CD4-positive, CD25-positive, alpha-beta regulatory T cell (primary cell): ENCODE results near the gene NIBAN1. TPM values are rescaled to one million over a fixed set of nuclear protein-coding genes. Genes with fewer than 3 reads are reported as not detected.
"Not testable (repeated sequence)": the region's sequence is repeated elsewhere in the genome, so short reads cannot be mapped to it uniquely, and the experiment has no call there.

Experiments
- ATAC-seq, 2 donors: fragments of 150-1000 bp; cut with Tn5 transposase; one replicate each; pipeline ENCODE4 v1.10.0; 2021; ENCODE audit warnings: low read depth in 2 of 2, moderate number of reproducible peaks in 2 of 2, moderate library complexity in 1 of 2
- DNase-seq, 3 donors: peaks; one replicate each; pipeline versions ENCODE4 v3.0.0 to v3.0.0-alpha.2; 2012 to 2022; ENCODE audit warnings: mixed read lengths in 1 of 3
- H3K27ac ChIP-seq: one replicate; pipeline ENCODE4 v1.7.0; 2013; ENCODE audit warnings: mild to moderate bottlenecking, low read length; ENCODE audit not compliant: insufficient read depth, poor library complexity, severe bottlenecking
- H3K27me3 ChIP-seq: one replicate; pipeline ENCODE4 v1.7.0; 2013; ENCODE audit warnings: low read length; ENCODE audit not compliant: control insufficient read depth, insufficient read depth
- H3K36me3 ChIP-seq: one replicate; pipeline ENCODE4 v1.7.0; 2013; ENCODE audit warnings: mild to moderate bottlenecking, low read length, moderate library complexity; ENCODE audit not compliant: control insufficient read depth, insufficient read depth
- H3K4me1 ChIP-seq: 2 replicates; pipeline ENCODE4 v1.7.0; 2013; ENCODE audit warnings: mild to moderate bottlenecking, low read length; ENCODE audit not compliant: insufficient read depth, control insufficient read depth, poor library complexity, severe bottlenecking
- H3K4me3 ChIP-seq: one replicate; pipeline ENCODE4 v1.7.0; 2013; ENCODE audit warnings: low read depth, mild to moderate bottlenecking, low read length, moderate library complexity
- H3K9me3 ChIP-seq, 2 experiments: 1 replicate in 1 of 2; 2 replicates in 1 of 2; pipeline ENCODE4 v1.7.0; 2013; ENCODE audit warnings: low read length in 2 of 2, mild to moderate bottlenecking in 1 of 2, moderate library complexity in 1 of 2; ENCODE audit not compliant: control insufficient read depth in 2 of 2
- H3K27ac Mint-ChIP-seq, 3 donors: one replicate each; pipeline ENCODE4 v1.8.0; 2020 to 2022; ENCODE audit warnings: mild to moderate bottlenecking in 3 of 3, mixed read lengths in 3 of 3, moderate library complexity in 2 of 3
- H3K27me3 Mint-ChIP-seq: one replicate; pipeline ENCODE4 v1.8.0; 2022; ENCODE audit warnings: mild to moderate bottlenecking, mixed read lengths
- H3K36me3 Mint-ChIP-seq: one replicate; pipeline ENCODE4 v1.8.0; 2020; ENCODE audit warnings: mixed read lengths
- H3K4me1 Mint-ChIP-seq, 4 donors: one replicate each; pipeline ENCODE4 v1.8.0; 2020 to 2022; ENCODE audit warnings: mixed read lengths in 4 of 4, mild to moderate bottlenecking in 1 of 4
- H3K4me3 Mint-ChIP-seq, 4 donors: one replicate each; pipeline ENCODE4 v1.8.0; 2020 to 2022; ENCODE audit warnings: mild to moderate bottlenecking in 4 of 4, mixed read lengths in 4 of 4, moderate library complexity in 3 of 4
- H3K9me3 Mint-ChIP-seq, 7 donors: one replicate each; pipeline ENCODE4 v1.8.0; 2020 to 2022; ENCODE audit warnings: mixed read lengths in 7 of 7, mild to moderate bottlenecking in 3 of 7, moderate library complexity in 2 of 7
- polyA plus RNA-seq, 4 donors: library from polyadenylated mRNA; unstranded; fragments of 300-500 nt; fragmentation: Illumina TruSeq; gene quantifications; one replicate each; pipeline ENCODE4 v1.2.3, GENCODE V29; 2021
- total RNA-seq: library from RNA; stranded (reverse); gene quantifications from one replicate; pipeline ENCODE4 v1.2.3, GENCODE V29; 2022

Gene NIBAN1
- total and polyA plus RNA-seq, 5 donors from 2014 or later: 37.3 to 141 (median 57.9) TPM

DNA sequence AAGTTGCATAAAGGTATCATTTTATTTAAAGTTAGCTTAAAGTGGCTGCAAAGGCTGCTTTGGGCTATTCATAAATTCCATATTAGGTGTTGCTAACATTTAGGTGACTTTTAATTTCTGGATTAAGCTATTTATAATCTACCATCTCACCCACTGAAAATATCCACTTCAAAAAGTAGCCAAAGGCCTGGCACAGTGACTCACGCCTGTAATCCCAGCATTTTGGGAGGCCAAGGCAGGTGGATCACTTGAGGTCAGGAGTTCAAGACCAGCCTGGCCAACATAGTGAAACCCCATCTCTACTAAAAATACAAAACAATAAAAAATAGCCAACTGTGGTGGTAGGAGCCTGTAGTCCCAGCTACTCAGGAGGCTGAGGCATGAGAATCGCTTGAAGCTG, 16.4 kb downstream of the NIBAN1 start:
- not testable (repeated sequence) for H3K9me3 Mint-ChIP-seq, H3K9me3 ChIP-seq, DNase-seq, H3K27me3 ChIP-seq, H3K4me3 Mint-ChIP-seq, H3K36me3 Mint-ChIP-seq, H3K27ac ChIP-seq, H3K27me3 Mint-ChIP-seq, H3K4me3 ChIP-seq, ATAC-seq
- Mint-ChIP-seq H3K4me1 (peaks cover 19 to 63% (median 41%) of the 10 kb centered on the region in 4 donors), H3K27ac (peak overlapping the region in 1 of 3 donors; percentile 44)
- H3K4me1 ChIP-seq: peaks cover 14% of the 10 kb centered on the region
- peaks cover 20% of the 10 kb centered on the region for H3K36me3 ChIP-seq

GRCh38 chr1:184956999-184957700, 17.2 kb downstream of the NIBAN1 start:
- no peak for DNase-seq
- Histone ChIP-seq H3K9me3 (no peaks in the 10 kb centered on the region), H3K36me3 (peaks cover 20% of the 10 kb centered on the region), H3K4me1 (peaks cover 14% of the 10 kb centered on the region), H3K4me3 (no peak overlapping the region), H3K27ac (no peak overlapping the region), H3K27me3 (no peaks in the 10 kb centered on the region)
- H3K9me3 Mint-ChIP-seq: peaks cover 0 to 1% (median 0%) of the 10 kb centered on the region in 7 donors
- no peaks in the 10 kb centered on the region for H3K27me3 Mint-ChIP-seq
- H3K4me1 Mint-ChIP-seq: peaks cover 21 to 63% (median 41%) of the 10 kb centered on the region in 4 donors
- no peak overlapping the region for H3K4me3 Mint-ChIP-seq
- peak overlapping the region in 1 of 3 donors; percentile 63 for H3K27ac Mint-ChIP-seq
- no peak for ATAC-seq
- H3K36me3 Mint-ChIP-seq: no peaks in the 10 kb centered on the region

- Histone ChIP-seq H3K4me1 (peaks cover 14% of the 10 kb centered on the region), H3K27ac (no peak overlapping the region), H3K27me3 (no peaks in the 10 kb centered on the region), H3K4me3 (peak overlapping the region; percentile 58), H3K36me3 (peaks cover 12% of the 10 kb centered on the region), H3K9me3 (no peaks in the 10 kb centered on the region)
- peaks cover 31 to 71% (median 46%) of the 10 kb centered on the region in 4 donors for H3K4me1 Mint-ChIP-seq
- ATAC-seq (no peak), DNase-seq (no peak)
- no peaks in the 10 kb centered on the region for H3K9me3 Mint-ChIP-seq
- peak overlapping the region; percentile 5 to 94 (median 55) for H3K27ac Mint-ChIP-seq
- H3K27me3 Mint-ChIP-seq: no peaks in the 10 kb centered on the region
- peaks cover 4% of the 10 kb centered on the region for H3K36me3 Mint-ChIP-seq
- peak overlapping the region; percentile 33 to 71 (median 48) for H3K4me3 Mint-ChIP-seq
These were observed 19.9 kb downstream of the NIBAN1 start for GRCh38 chr1:184954232-184954995.

DNA sequence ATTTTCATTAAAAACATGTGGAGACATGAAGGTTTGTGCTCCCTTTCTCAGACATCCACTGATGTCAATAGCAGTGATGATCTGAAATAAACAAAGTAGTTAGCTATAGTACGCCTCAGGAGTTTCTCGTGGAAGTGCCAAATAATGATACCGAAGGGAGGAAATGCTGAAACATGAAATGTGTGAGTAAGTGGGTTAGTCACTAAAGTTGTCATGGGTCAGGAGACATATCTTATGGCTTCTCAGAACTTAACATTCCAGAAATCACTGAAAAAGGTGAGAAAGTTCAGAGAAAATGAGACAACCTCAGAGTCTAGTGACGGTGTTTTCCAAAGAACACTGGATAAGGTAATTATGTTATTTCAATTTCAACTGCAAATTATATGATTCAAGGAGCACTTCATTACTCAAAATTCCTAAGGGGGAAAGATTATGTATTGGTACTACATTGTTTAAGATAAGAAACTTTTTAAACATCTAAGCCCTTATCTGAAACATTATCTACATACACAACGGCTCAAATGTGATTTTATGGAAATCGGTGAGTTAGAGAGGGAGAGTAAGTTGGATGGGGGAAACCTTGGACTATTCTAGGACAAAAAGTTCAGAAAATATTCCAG, 20.6 kb downstream of the NIBAN1 start:
- peak in 1 of 3 donors; percentile 62 for DNase-seq
- Mint-ChIP-seq H3K36me3 (peaks cover 4% of the 10 kb centered on the region), H3K27ac (peak overlapping the region; percentile 5 to 94 (median 55)), H3K4me3 (peak overlapping the region; percentile 7 to 71 (median 48)), H3K4me1 (peaks cover 31 to 67% (median 41%) of the 10 kb centered on the region in 4 donors), H3K27me3 (no peaks in the 10 kb centered on the region), H3K9me3 (no peaks in the 10 kb centered on the region)
- H3K9me3 ChIP-seq: no peaks in the 10 kb centered on the region
- H3K4me1 ChIP-seq: peaks cover 16% of the 10 kb centered on the region
- ATAC-seq: peak; percentile 64 to 78
- no peaks in the 10 kb centered on the region for H3K27me3 ChIP-seq
- peaks cover 8% of the 10 kb centered on the region for H3K36me3 ChIP-seq
- H3K27ac ChIP-seq: no peak overlapping the region
- peak overlapping the region; percentile 58 for H3K4me3 ChIP-seq

DNA sequence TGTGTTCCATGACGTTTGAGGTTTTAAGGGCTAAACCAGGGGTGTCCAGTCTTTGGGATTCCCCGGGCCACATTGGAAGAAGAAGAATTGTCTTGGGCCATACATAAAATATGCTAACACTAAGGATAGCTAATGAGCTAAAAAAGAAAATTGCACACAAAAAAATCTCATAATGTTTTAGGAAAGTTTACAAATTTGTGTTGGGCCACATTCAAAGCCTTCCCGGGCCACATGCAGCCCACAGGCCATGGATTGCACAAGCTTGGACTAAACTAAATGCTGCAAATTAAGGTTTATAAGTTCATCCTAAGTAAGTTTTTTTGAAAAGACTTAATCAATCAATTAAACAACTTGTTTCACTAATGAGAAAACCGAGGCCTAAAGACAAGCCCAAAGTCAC, 21.9 kb downstream of the NIBAN1 start:
- Histone ChIP-seq H3K27me3 (no peaks in the 10 kb centered on the region), H3K36me3 (peaks cover 11% of the 10 kb centered on the region), H3K4me1 (peaks cover 20% of the 10 kb centered on the region), H3K9me3 (no peaks in the 10 kb centered on the region), H3K4me3 (no peak overlapping the region), H3K27ac (no peak overlapping the region)
- H3K4me3 Mint-ChIP-seq: no peak overlapping the region
- peak overlapping the region in 1 of 3 donors; percentile 82 for H3K27ac Mint-ChIP-seq
- DNase-seq: no peak
- H3K27me3 Mint-ChIP-seq: no peaks in the 10 kb centered on the region
- H3K9me3 Mint-ChIP-seq: no peaks in the 10 kb centered on the region
- peaks cover 4% of the 10 kb centered on the region for H3K36me3 Mint-ChIP-seq
- no peak for ATAC-seq
- H3K4me1 Mint-ChIP-seq: peaks cover 28 to 60% (median 38%) of the 10 kb centered on the region in 4 donors

GRCh38 chr1:184951788-184952187, 22.5 kb downstream of the NIBAN1 start:
- Histone ChIP-seq H3K9me3 (no peaks in the 10 kb centered on the region), H3K4me1 (peaks cover 20% of the 10 kb centered on the region), H3K27ac (no peak overlapping the region), H3K4me3 (no peak overlapping the region), H3K36me3 (peaks cover 11% of the 10 kb centered on the region), H3K27me3 (no peaks in the 10 kb centered on the region)
- H3K4me1 Mint-ChIP-seq: peaks cover 27 to 53% (median 38%) of the 10 kb centered on the region in 4 donors
- no peak overlapping the region for H3K4me3 Mint-ChIP-seq
- no peak for DNase-seq
- H3K27ac Mint-ChIP-seq: peak overlapping the region in 2 of 3 donors; percentile 1 to 82
- H3K27me3 Mint-ChIP-seq: no peaks in the 10 kb centered on the region
- H3K36me3 Mint-ChIP-seq: peaks cover 8% of the 10 kb centered on the region
- no peak for ATAC-seq
- H3K9me3 Mint-ChIP-seq: no peaks in the 10 kb centered on the region

DNA sequence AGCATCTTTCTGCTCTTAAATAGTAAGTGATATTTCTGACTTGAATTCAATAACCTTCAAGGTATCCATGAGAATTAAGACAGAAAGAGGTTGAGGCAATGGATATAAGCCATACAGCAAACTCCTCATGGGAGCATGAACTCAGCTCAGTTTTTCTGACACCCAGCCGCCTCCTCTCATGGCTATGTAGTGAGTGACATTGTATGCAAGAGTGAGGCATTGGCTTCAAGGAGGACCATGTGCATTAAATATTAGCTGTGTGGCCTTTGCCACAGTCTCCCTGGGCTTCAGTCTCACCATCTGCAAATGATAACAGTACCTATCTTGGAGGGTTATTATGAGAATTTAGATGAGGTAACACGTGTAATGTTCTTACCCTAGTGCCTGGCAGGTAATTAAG, 23.4 kb downstream of the NIBAN1 start:
- no peak overlapping the region for H3K4me3 ChIP-seq
- peaks cover 8% of the 10 kb centered on the region for H3K36me3 ChIP-seq
- no peak for DNase-seq
- ATAC-seq: no peak
- H3K4me3 Mint-ChIP-seq: no peak overlapping the region
- H3K4me1 Mint-ChIP-seq: peaks cover 26 to 52% (median 41%) of the 10 kb centered on the region in 4 donors
- H3K36me3 Mint-ChIP-seq: peaks cover 13% of the 10 kb centered on the region
- H3K9me3 ChIP-seq: no peaks in the 10 kb centered on the region
- peaks cover 20% of the 10 kb centered on the region for H3K4me1 ChIP-seq
- H3K9me3 Mint-ChIP-seq: peaks cover 0 to 3% (median 0%) of the 10 kb centered on the region in 7 donors
- H3K27me3 Mint-ChIP-seq: no peaks in the 10 kb centered on the region
- no peaks in the 10 kb centered on the region for H3K27me3 ChIP-seq
- H3K27ac ChIP-seq: no peak overlapping the region
- peak overlapping the region in 2 of 3 donors; percentile 1 to 88 for H3K27ac Mint-ChIP-seq
